ENCODE measurements around the gene RHO.

- TF ChIP-seq CTCF (optimal IDR thresholded peaks at IDR 0.05 in 1 of 3, IDR thresholded peaks at IDR 0.05 in 1 of 3, conservative IDR thresholded peaks at IDR 0.05 in 1 of 3; ENCODE audit: extremely low read depth in 1 of 3, insufficient read depth in 2 of 3, low read length in 3 of 3), result no peak
- TF ChIP-seq EZH2 (IDR thresholded peaks at IDR 0.05; ENCODE audit: low read length), result no peak
These were observed 53.2 kb downstream of the RHO start for GRCh38 chr3:129581623-129582022.
